Hepatocyte (in vitro differentiated cells): ENCODE measurements around the gene RAB26.
"Not testable (repeated sequence)": the region's sequence is repeated elsewhere in the genome, so short reads cannot be mapped to it uniquely, and the experiment has no call there.

Experiments
- EZH2 ChIP-seq: fragments of 200-600 bp; sonication (generic); IDR thresholded peaks from 2 replicates; pipeline ENCODE4 v1.6.1; 2016; ENCODE audit warnings: antibody characterized with exemption, mild to moderate bottlenecking, borderline replicate concordance
- TF ChIP-seq, protein P1 (sequence below): fragments of 200-600 bp; sonication (generic); IDR thresholded peaks from 2 replicates; pipeline ENCODE4 v1.5.1; 2016; ENCODE audit warnings: antibody characterized with exemption, mild to moderate bottlenecking; ENCODE audit not compliant: poor library complexity

DNA sequence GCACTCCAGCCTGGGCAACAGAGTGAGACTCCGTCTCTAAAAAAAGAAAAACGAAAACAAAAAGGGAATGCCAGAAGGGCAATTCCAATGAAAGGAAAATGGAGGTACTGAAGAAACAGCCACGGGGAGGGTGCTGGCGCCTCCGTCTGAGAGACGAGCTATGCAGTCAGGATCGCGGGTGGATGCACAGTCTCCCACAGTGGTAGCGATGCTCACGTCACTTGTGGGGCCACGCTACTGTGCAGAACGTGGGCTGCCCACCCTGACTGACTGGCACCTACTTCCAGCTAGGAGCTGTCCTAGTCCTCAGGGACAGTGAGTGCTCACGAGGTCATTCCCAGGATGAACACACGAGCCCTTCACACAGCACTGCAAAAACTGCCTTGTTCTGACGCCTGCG is 46.8 kb upstream of the RAB26 start:
- TF ChIP-seq, protein P1, sequence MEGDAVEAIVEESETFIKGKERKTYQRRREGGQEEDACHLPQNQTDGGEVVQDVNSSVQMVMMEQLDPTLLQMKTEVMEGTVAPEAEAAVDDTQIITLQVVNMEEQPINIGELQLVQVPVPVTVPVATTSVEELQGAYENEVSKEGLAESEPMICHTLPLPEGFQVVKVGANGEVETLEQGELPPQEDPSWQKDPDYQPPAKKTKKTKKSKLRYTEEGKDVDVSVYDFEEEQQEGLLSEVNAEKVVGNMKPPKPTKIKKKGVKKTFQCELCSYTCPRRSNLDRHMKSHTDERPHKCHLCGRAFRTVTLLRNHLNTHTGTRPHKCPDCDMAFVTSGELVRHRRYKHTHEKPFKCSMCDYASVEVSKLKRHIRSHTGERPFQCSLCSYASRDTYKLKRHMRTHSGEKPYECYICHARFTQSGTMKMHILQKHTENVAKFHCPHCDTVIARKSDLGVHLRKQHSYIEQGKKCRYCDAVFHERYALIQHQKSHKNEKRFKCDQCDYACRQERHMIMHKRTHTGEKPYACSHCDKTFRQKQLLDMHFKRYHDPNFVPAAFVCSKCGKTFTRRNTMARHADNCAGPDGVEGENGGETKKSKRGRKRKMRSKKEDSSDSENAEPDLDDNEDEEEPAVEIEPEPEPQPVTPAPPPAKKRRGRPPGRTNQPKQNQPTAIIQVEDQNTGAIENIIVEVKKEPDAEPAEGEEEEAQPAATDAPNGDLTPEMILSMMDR: not testable (repeated sequence)
- TF ChIP-seq EZH2: not testable (repeated sequence)
